HG02981 (cell line): ENCODE results near the gene ARHGAP1.

Experiments
- ATAC-seq: cut with Tn5 transposase; IDR thresholded peaks from one replicate; pipeline ENCODE4 v1.9.1; 2021; ENCODE audit warnings: mild to moderate bottlenecking, moderate library complexity; ENCODE audit not compliant: unreplicated experiment

ARHGAP1 gene

GRCh38 chr11:46643531-46643930 is 56.9 kb downstream of the ARHGAP1 start:
- ATAC-seq: no peak

GRCh38 chr11:46642627-46643335 is 57.6 kb downstream of the ARHGAP1 start:
- ATAC-seq: no peak

- ATAC-seq: no peak
These were observed 58.8 kb downstream of the ARHGAP1 start for GRCh38 chr11:46641639-46642038.

- no peak for ATAC-seq
These were observed 60.2 kb downstream of the ARHGAP1 start for GRCh38 chr11:46640036-46640788.

GRCh38 chr11:46639197-46639839 is 61.1 kb downstream of the ARHGAP1 start:
- no peak for ATAC-seq

GRCh38 chr11:46637546-46637945 is 62.9 kb downstream of the ARHGAP1 start:
- ATAC-seq: no peak

- no peak for ATAC-seq
These were observed 64.8 kb downstream of the ARHGAP1 start for GRCh38 chr11:46635557-46636139.

- no peak for ATAC-seq
These were observed 66.9 kb downstream of the ARHGAP1 start for GRCh38 chr11:46633291-46634217.

GRCh38 chr11:46632502-46632901 is 67.9 kb downstream of the ARHGAP1 start:
- ATAC-seq: no peak

- no peak for ATAC-seq
These were observed 68.7 kb downstream of the ARHGAP1 start for GRCh38 chr11:46631676-46632075.

- ATAC-seq: no peak
These were observed 70.2 kb downstream of the ARHGAP1 start for GRCh38 chr11:46630237-46630636.

GRCh38 chr11:46628961-46629360 is 71.5 kb downstream of the ARHGAP1 start:
- no peak for ATAC-seq
